Adrenal gland (tissue), 12 donors: ENCODE results near the gene MFAP3. TPM values are rescaled to one million over a fixed set of nuclear protein-coding genes. Genes with fewer than 3 reads are reported as not detected.

Experiments
- DNase-seq, 7 donors: peaks; one replicate each; pipeline ENCODE4 v3.0.0-alpha.2; 2019 to 2020
- H3K27ac ChIP-seq, 5 donors: fragments of 200-600 bp; sonication (generic) in 4 of 5; 1 replicate in 3 of 5; 2 replicates in 2 of 5; pipeline versions ENCODE4 v1.5.1 to v1.8.0; 2016 to 2020; ENCODE audit warnings: mild to moderate bottlenecking in 1 of 5
- H3K27me3 ChIP-seq: fragments of 200-600 bp; 2 replicates; pipeline ENCODE4 v1.8.0; 2021
- H3K36me3 ChIP-seq, 2 donors: fragments of 200-600 bp; replicated peaks in 1 of 2; 1 replicate in 1 of 2; 2 replicates in 1 of 2; pipeline versions ENCODE4 v1.5.1 to v1.8.0; 2018 to 2022
- H3K4me1 ChIP-seq, 2 donors: fragments of 200-600 bp; replicated peaks in 1 of 2; 1 replicate in 1 of 2; 2 replicates in 1 of 2; pipeline versions ENCODE4 v1.5.1 to v1.8.0; 2018 to 2021
- H3K4me3 ChIP-seq, 4 donors: fragments of 200-600 bp; sonication (generic) in 3 of 4; one replicate each; pipeline ENCODE4 v1.5.1; 2016 to 2018
- H3K9me3 ChIP-seq, 3 donors: fragments of 200-600 bp; sonication (generic) in 1 of 3; replicated peaks in 1 of 3; 1 replicate in 2 of 3; 2 replicates in 1 of 3; pipeline versions ENCODE4 v1.5.1 to v1.8.0; 2016 to 2021
- POLR2A ChIP-seq, 2 donors: fragments of 450-650 bp; IDR thresholded peaks; one replicate each; pipeline ENCODE4 v1.6.1; 2017; ENCODE audit warnings: antibody characterized with exemption in 2 of 2, mild to moderate bottlenecking in 2 of 2, moderate library complexity in 1 of 2
- WGBS, 4 donors: extraction: QIAGEN DNeasy Blood & Tissue Kit in 2 of 4; methylation state at CpG; one replicate each; pipeline versions ENCODE4 v1.1.5 to v1.1.7; 2013 to 2017; 5-methylcytosine and 5-hydroxymethylcytosine counted together
- intact Hi-C, 2 donors: fragments of 100-400 bp; cut with DNase I; formaldehyde crosslinking; loops; one replicate each; pipeline versions ENCODE4 v1.14.1 to v1.15.0; 2022 to 2023
- polyA plus RNA-seq, 3 donors: library from polyadenylated mRNA; stranded (reverse); fragments of 200-250 nt in 2 of 3; fragments of 350-450 nt in 1 of 3; fragmentation: Illumina TruSeq in 1 of 3; extraction: RNeasy Lipid Tissue Mini Kit (QIAGEN cat#74804) in 1 of 3; gene quantifications; one replicate each; pipeline ENCODE4 v1.2.3, GENCODE V29; 2013 to 2014
- total RNA-seq, 9 donors: library from RNA; depleted of rRNA in 4 of 9; stranded (reverse); fragments of >200 nt in 4 of 9; fragments of 120-200 nt in 1 of 9; fragmentation: NEBNext Ultra II Directional in 1 of 9; extraction: Animal tissue kit (Norgen Biotek cat#: 25700) in 1 of 9; gene quantifications; one replicate each; pipeline versions ENCODE4 v1.1.0 to v1.2.4, GENCODE V29; 2013 to 2023
- TF ChIP-seq, protein P1 (sequence below), 6 experiments: fragments of 450-650 bp in 4 of 6; fragments of 200-600 bp in 2 of 6; sonication (generic) in 1 of 6; IDR thresholded peaks; 1 replicate in 5 of 6; 2 replicates in 1 of 6; pipeline versions ENCODE4 v1.5.1 to v1.8.0; 2016 to 2021; ENCODE audit warnings: antibody characterized with exemption in 6 of 6, mild to moderate bottlenecking in 2 of 6, moderate library complexity in 1 of 6
- donor health status: healthy with polysubstance abuse.
- donor health status: Bipolar disorder and iron deficiency.
- donor health status: DM: yes; HTN: yes; CAD: no.
- donor health status: DM: no; HTN: no; CAD: no.
- donor health status: DM: no; HTN: no; CAD: no.
- donor health status: DM: yes; HTN: yes; CAD: no.

Gene MFAP3
- total and polyA plus RNA-seq, 12 donors: 1.4 to 55.4 (median 29.0) TPM

DNA sequence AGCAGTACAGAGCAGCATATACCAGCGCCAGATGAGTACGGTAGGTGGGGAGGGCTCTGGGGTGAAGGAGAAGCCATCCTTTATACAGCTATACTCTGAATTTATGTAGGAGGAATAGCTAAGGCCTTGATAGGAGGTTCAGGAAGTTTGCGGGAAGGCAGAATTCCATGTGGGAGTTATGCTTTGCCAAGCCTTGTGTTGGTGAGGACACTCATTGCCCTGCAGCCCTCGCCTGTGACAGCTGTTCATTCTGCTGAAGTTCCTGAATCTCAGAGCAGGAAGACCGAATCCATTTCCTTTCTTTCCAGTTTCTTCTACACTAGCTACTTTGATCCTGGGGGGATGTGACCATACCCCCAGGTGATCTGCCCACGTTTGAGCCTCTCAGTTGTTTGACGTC is 7.7 kb downstream of the MFAP3 start:
- Histone ChIP-seq H3K27ac (no peak overlapping the region), H3K9me3 (no peaks in the 10 kb centered on the region), H3K4me3 (no peak overlapping the region), H3K4me1 (peaks cover 0 to 26% of the 10 kb centered on the region in 2 donors), H3K36me3 (no peaks in the 10 kb centered on the region), H3K27me3 (no peaks in the 10 kb centered on the region)
- intact Hi-C loops: no loop called here
- no peak for DNase-seq
- TF ChIP-seq, protein P1, sequence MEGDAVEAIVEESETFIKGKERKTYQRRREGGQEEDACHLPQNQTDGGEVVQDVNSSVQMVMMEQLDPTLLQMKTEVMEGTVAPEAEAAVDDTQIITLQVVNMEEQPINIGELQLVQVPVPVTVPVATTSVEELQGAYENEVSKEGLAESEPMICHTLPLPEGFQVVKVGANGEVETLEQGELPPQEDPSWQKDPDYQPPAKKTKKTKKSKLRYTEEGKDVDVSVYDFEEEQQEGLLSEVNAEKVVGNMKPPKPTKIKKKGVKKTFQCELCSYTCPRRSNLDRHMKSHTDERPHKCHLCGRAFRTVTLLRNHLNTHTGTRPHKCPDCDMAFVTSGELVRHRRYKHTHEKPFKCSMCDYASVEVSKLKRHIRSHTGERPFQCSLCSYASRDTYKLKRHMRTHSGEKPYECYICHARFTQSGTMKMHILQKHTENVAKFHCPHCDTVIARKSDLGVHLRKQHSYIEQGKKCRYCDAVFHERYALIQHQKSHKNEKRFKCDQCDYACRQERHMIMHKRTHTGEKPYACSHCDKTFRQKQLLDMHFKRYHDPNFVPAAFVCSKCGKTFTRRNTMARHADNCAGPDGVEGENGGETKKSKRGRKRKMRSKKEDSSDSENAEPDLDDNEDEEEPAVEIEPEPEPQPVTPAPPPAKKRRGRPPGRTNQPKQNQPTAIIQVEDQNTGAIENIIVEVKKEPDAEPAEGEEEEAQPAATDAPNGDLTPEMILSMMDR (IDR thresholded peaks at IDR 0.05): no peak
- no peak for TF ChIP-seq POLR2A (IDR thresholded peaks at IDR 0.05)
- WGBS, 4 donors: 84 to 90% (median 88%) methylated on average over 7 of the region's 7 CpGs

- intact Hi-C loops: no loop called here
- Histone ChIP-seq H3K4me3 (no peak overlapping the region), H3K27me3 (no peaks in the 10 kb centered on the region), H3K36me3 (no peaks in the 10 kb centered on the region), H3K4me1 (peaks cover 0 to 20% of the 10 kb centered on the region in 2 donors), H3K9me3 (no peaks in the 10 kb centered on the region), H3K27ac (no peak overlapping the region)
- TF ChIP-seq, protein P1 (IDR thresholded peaks at IDR 0.05): no peak
- TF ChIP-seq POLR2A (IDR thresholded peaks at IDR 0.05): no peak
- DNase-seq: no peak
- WGBS, 4 donors: 84 to 91% (median 87%) methylated on average over 3 of the region's 3 CpGs
Observed at GRCh38 chr5:154047324-154047723, 8.6 kb downstream of the MFAP3 start.

DNA sequence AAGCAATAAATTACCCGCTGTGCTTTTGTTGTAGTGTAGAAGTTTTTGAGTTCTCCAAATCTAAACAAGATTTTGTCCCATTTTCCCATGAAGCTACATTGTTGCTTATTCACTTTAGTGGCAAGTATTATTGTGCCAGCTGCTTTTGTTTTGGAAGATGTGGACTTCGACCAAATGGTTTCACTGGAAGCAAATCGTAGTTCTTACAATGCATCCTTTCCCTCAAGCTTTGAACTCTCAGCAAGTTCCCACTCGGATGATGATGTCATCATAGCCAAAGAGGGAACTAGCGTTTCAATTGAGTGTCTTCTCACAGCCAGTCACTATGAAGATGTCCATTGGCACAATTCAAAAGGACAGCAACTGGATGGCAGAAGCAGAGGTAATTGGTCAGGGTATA is 10.9 kb downstream of the MFAP3 start:
- Histone ChIP-seq H3K36me3 (no peaks in the 10 kb centered on the region), H3K27ac (no peak overlapping the region), H3K9me3 (no peaks in the 10 kb centered on the region), H3K4me1 (peaks cover 0 to 4% of the 10 kb centered on the region in 2 donors), H3K27me3 (no peaks in the 10 kb centered on the region), H3K4me3 (no peak overlapping the region)
- no peak for DNase-seq
- intact Hi-C loops: no loop called here
- WGBS, 4 donors: 83 to 90% (median 87%) methylated on average over 5 of the region's 5 CpGs
- no peak for TF ChIP-seq POLR2A (IDR thresholded peaks at IDR 0.05)
- TF ChIP-seq, protein P1 (IDR thresholded peaks at IDR 0.05): no peak

DNA sequence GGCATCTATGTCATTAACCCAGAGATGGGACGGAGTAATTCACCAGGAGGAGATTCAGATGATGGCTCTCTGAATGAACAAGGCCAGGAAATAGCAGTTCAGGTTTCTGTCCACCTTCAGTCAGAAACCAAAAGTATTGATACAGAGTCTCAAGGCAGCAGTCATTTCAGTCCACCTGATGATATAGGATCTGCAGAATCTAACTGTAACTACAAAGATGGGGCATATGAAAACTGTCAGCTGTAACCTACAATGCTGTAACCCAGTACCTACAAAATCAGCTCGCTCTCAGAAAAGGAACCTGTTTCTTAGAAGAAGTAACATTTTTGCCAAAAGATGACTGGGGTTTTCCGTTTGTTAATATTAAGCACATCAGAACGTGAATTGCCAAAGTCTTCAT is 14.7 kb downstream of the MFAP3 start:
- DNase-seq: no peak
- TF ChIP-seq, protein P1 (IDR thresholded peaks at IDR 0.05): no peak
- no peak for TF ChIP-seq POLR2A (IDR thresholded peaks at IDR 0.05)
- no peak overlapping the region for H3K4me3 ChIP-seq
- peaks cover 0 to 4% of the 10 kb centered on the region in 2 donors for H3K4me1 ChIP-seq
- no peaks in the 10 kb centered on the region for H3K27me3 ChIP-seq
- no peaks in the 10 kb centered on the region for H3K9me3 ChIP-seq
- 92 to 96% (median 96%) methylated on average over 4 of the region's 4 CpGs for WGBS, 4 donors
- intact Hi-C loops: no loop called here
- no peak overlapping the region for H3K27ac ChIP-seq
- H3K36me3 ChIP-seq: no peaks in the 10 kb centered on the region
